Right renal pelvis (tissue), 4 donors: Measurements from ENCODE around the gene WDR38. TPM values are rescaled to one million over a fixed set of nuclear protein-coding genes. Genes with fewer than 3 reads are reported as not detected.

Source experiments
- DNase-seq, 4 donors: peaks; one replicate each; pipeline ENCODE4 v3.0.0-alpha.2; 2013; ENCODE audit warnings: low read depth in 4 of 4, low spot score in 3 of 4, missing footprints in 1 of 4
- polyA plus RNA-seq, 4 donors: library from polyadenylated mRNA; unstranded; fragments of 120-200 nt; gene quantifications; one replicate each; pipeline ENCODE4 v1.2.1, GENCODE V29; 2013; ENCODE audit not compliant: insufficient read length in 4 of 4

The WDR38 gene
- polyA plus RNA-seq, 4 donors, result 0.27 to 0.48 (median 0.38) TPM

DNA sequence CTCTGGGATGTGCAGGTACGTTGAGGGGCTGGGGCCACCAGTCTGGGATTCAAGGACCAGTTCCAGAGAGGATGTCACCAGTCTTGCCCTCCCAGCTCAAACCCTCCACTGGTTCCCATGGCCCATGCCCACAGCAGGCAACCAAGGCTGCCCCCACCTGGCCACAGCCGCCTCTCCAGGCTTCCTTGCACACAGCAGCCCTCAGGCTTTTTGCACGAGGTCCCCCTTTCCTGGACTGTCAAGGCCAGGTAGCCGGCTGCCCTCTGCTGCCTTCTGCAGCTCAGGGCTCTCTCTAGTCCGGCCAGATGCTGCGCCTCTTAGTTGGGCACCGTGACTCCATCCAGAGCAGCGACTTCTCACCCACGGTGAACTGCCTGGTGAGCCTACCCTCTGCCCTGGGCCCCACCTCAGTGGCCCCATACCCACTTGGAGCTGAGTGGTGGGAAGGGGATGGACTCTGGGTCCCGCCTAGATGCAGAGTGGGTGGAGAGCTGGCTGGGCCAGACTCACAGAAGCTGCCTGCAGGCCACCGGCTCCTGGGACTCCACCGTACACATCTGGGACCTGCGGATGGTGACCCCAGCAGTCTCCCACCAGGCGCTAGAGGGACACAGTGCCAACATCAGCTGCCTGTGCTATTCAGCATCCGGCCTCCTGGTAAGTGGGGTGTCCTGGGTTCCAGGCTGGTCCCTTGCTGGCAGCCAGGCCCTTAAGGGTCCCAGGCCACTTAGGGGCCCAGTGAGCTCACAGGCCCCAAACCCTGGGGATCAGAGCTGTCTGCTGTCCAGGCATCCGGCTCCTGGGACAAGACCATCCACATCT, 2.9 kb downstream of the WDR38 start:
- DNase-seq, result no peak

DNA sequence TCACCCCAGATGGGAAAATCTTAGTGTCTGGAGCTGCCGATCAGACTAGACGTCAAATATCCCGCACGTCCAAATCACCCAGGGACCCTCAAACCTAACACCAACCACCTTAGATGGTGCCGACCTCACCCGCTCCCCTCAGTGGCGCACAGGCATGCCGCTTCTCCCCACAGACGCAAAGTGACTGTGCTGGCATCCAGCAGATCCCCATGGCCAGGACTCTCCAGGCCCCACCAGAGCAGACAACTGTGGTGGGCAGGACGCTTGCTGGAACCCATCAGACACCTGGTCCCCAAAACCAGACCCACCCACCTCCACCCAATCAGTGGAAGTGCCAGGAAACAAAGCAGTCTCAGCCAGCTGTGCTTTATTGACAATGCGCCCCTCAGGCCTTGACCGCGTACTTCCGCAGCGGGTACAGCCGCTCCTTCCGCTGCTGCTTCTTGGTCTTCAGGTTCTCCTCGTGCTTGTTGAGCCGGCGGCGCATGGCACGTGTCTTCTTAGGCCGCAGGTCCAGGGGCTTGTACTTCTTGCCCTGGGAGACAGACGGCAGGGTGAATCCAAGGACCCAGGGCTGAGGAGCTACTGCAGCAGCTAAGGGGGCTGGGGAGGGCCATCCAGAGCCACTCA, 4.4 kb downstream of the WDR38 start:
- DNase-seq, result no peak

DNA sequence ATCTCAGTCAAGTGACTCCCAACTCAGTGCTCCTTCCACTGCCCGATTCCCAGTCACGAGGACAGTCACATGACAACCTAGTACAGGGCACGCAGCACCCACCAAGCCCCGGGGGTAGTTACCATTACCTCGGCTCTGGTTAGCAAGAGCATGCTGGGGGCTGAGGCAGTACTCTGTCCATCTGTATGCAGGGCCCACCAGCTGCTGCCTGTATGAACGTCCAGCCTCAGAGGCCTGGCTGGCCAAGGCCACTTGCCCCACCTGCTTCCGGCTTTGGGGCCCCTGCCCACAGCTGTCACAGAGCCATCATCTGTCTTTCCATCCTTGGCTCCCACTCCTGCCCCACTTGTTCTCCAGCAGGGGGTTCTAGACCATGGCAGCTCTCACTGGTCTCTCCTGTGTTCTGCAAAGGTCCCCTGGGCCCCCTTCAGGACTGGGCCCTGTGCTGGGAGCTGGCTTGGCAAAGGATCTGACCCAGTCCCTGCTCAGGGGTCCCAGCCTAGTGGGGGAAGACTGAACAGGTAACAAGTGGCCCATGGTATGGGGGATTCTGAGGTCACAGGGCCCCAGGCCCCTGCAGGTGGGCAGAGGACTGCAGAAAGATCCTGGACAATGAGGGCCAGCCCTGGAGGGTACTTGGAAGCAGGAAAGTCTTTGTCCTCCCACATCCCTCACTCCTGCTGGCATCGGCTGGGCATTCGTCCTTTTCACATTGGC, 5.2 kb downstream of the WDR38 start:
- DNase-seq, result no peak

DNA sequence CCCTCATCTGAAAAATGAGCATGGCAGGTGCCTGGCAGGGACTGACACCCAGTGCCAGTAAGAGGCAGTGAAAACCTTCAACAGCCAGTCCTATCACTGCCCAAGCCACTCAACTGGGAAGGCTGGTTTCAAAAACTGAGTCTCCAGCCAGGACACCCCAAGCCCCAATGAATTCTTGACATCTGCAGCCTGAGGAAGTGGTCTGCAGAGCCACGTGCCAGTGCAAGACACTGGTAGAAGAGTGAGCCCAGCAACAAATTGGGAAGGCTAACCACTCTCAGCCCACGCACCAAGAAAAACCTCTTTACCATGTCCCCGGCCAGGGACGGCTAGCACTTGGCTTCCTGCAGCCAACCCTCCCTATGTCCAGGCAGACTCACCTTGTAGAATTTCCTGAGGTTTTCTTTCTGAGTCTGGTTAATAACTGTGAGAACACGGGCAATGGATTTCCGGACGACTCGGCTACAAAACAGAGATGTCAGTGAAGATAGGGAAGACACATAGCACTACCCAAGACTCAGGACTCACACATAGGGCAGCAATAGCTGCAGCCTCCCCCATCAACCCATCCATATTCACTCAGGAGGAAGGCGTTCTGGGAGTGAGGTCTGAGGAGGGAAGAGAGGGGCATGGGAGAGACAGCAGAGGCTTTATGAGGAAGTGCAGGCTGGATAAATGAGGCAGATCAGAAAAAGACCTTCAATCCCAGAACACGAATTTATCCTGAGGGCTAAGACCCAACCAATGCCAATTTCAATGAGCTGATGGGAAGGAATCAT, 6.7 kb downstream of the WDR38 start:
- DNase-seq, result no peak

DNA sequence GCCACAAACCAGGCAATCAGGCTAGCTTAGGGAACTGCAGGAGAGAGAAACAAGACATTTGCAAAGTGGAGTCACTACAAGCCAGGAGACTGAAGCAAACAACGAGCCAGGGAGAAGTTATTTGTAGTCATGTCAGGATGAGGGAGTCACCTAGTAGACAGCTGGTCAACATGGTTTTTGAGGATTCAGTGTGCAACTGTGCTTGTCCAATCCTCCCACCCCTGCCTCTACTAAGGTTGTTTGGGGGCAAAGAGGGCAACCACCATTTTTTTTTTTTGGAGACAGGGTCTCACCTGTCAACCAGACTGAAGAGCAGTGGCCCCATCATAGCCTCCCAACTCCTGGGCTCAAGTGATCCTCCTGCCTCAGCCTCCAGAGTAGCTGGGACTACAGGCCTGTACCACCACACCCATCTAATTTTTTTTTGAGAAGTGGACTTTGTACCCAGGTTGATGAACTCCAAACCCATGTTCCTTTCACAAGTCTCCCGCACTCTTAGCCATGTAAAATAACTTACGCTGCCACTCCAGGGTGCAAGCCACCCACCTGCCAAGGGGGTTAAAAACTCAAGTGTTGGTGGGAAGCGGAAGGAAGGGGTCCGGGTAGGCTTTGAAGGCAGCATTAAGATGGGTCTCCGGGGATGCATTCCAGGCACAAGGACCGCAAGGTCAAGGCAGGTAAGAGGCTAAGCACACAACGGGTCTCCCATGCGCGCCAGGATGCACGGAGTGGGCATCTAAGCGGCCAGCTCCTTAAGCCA, 7.5 kb downstream of the WDR38 start:
- DNase-seq, result no peak

DNA sequence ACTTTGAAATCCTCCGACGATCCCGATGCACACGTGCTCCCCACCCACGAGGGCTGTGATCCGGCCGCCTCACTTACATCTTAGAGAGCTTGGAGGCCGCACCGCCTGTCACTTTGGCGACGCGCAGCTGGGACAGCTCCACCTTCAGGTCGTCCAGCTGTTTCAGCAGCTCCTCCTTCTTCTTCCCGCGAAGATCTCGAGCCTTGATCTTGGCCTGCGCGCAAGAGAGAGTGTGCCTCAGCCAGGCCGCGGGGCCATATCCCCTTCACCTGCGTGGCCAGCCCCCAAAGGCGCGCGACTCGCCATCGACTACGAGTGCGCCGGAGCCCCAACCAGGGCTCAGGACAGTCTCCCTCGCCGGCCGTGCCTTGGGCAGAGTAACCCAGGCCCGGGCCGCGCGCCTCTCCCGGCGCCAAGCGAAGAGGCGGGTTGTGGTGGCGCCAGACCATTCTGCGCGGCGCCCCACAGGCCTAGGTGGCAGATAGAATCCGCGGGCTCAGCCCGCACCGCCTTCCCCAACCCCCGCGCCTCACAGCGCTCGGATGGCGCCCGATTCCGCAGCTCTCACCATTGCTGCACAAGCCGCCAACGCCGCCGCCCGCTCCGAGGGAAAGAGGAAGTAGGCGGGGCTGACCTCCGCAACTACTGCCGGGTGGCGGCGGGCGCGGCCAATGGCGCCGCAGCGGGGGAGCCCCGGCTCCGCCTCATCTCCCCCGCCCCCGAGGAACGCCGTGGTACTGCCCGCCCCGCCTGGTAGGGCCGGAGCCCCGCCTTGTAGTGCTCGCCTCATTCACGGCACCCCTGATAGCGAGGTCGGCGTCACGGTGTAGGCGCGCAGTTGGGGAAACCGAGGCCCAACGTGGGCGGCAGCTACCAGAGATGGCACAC, 8.3 kb downstream of the WDR38 start, which contains the start of the genes ARPC5L and RPL35:
Gene ARPC5L (plus strand): TSS at position 789 of the 888 bp plus-strand sequence. CDS start 7,161 bp downstream, outside the sequence.
Gene RPL35 (minus strand): TSS at position 616 of the 888 bp plus-strand sequence. CDS start 45 bp downstream, at position 571.
- peak; percentile 83 to 86 (median 85) for DNase-seq

DNA sequence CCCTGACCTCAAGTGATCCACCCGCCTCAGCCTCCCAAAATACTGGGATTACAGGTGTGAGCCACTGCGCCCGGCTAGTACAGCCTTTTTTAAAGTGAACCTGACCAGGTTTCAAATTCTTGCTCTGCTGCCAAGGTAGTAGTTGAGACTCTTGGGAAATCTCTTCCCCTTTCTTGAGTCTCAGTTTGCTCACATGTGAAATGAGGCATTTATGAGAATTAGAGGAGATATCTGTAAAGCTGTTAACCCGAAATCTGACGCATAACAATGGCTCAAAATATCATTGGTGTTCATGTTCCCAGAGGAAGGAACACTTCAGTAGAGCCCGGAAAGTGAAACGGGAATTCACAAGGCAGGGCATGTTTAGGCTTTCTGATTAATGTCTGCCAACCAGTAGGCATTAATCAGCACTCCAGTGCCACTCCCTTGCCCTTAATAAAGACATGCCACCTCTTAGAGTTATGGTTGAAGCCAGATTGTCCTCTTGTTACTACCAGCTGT, 10.2 kb downstream of the WDR38 start:
- no peak for DNase-seq

DNA sequence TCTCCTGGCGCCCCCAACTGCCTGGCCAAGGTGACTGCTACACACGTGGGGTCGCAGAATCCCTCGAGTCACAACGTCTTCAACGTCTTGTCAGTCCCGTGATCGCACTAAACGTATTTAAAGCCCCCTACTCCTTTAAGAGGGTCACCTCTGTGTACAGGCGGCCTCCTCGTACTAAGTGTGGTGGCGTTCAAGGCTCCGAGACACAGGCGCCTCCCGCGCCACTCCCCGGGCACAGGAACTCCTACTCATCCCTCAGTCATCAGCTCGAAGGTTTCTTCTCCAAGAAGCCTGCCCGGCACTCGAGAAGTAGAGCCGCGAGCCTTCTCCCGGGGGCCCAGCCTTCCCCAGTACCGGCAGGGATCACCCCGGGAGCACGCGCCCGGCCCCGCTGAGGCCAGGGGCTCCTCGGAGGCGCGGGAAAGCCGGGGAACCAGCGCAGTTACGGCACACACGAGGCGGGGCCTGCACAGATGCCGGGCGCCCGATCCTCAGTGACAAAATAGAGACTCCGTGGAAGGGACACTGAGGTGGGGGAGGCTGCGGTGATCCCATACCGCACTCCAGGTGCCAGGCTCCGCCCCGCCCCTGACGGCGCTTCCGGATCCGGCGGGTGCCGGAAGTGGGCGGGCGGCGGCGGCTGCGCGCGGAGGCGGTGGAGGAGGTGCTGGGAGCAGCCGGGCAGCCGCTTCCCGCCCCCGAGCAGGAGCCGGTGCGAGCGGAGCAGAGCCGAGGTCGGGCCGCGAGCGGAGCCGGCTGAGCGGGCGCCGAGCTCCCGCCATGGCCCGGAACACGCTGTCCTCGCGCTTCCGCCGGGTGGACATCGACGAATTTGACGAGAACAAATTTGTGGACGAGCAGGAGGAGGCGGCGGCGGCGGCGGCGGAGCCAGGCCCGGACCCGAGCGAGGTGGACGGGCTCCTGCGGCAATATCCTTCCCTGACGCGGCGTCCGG, 15.5 kb downstream of the WDR38 start:
- peak in 2 of 4 donors; percentile 66 to 73 for DNase-seq

DNA sequence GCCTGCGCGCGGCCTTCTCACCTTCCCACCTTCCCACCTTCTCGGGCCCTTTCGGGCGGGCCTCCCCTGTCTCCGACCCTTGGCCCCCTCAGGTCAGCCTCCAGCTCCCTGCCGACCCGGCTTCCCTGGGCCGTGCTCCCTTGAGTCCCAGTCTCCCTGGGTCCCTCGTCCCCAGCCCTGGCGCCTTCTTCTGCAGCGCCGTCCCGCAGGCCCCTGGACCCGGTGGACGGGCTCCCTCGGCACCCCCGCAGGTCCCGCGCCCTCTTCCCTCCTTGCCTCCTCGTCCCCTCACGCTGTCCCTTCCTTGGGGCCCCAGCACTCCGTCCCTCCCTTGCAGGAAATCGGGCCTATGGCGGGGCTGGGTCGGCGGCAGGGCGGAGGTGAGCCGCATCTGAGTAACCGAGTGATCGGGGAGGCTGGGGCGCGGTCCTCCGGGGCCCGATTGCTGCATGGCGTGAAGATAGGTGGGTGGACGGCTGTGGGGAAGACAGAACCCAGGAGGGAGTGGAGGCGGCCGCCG, 16.3 kb downstream of the WDR38 start:
- DNase-seq, result no peak

DNA sequence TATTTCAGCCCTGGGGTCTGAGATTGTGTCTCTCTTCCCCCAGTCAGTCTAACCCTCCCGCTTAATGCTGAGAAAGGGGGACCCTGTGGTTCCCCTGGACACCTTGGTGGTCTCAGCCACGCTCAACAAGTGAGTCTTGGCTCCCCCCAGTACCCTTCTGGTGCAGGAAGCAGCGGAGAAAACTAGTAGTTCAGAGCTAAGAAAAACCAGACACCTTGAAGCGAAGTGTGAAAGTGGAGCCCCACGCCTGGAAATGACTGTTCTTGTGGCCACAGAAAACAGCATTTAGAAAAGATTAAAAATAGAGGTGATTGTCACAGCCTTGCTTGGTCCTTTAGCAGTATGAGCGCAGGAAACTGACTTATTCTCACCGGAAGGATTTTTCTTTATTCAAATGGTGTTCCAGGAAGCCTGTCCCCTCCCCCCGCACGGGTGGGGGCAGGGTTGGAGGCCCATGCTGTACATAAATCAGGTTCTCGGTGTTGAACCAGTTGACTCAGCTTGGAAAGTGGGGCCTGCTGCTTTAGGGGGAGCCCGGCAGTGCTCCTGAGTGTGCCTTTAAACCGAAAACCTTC, 16.8 kb downstream of the WDR38 start:
- DNase-seq, result no peak

DNA sequence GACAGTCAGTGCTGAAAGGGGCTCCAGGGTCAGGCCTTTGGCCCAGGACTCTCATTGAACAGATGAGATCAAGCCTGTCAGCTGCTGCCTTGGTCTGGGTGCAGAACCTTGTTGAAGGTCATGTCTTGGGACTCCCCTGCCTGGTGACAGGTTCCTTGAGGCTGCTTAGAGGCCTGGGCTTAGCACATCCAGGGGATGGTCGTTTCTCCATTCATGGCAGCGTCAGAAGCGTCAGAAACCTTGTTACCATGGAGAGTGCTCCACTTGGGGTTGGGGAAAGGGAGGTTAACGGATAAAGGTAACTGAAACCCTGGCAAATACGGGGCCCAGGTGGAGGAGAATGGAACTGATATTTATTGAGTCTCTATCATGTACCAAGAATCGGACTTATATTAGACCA, 17.5 kb downstream of the WDR38 start:
- DNase-seq, result no peak

DNA sequence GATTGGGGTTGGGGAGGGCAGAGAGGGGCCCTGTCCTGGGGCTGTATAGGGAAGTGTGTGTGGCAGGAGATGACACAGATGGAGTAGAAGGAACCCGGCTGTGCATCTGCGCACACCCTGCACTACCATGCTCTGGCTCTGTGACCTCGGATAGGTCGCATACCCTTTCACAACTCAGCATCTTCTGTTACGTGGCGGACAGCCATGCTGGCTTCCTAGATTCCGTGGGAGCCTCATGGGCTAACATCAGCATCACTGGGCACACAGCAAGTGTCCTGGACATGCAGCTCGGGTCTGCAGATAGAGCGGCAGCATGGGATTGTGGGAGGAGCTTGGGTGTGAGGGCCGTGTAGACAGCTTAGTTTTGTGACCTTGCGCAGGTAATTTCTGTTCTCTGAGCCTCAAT, 17.9 kb downstream of the WDR38 start:
- DNase-seq, result no peak

DNA sequence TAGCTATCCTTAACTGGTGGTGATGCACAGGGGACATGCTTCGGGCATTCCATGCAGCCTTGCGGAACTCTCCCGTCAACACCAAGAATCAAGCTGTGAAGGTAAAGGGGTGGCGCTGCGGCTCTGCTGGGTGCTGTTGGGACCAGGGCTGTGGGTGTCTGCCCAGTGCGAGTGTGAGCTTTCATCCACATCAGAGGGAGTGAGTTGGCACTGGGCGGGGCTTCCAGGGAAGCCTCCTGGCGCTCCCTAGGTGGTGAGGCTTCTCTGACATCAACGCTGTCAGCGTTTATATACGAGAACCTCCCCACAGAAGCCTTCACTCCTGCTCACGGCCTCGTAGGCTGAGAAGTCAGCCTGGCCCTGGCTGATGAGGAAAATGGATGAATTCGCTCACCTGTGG, 20.4 kb downstream of the WDR38 start:
- DNase-seq, result no peak

DNA sequence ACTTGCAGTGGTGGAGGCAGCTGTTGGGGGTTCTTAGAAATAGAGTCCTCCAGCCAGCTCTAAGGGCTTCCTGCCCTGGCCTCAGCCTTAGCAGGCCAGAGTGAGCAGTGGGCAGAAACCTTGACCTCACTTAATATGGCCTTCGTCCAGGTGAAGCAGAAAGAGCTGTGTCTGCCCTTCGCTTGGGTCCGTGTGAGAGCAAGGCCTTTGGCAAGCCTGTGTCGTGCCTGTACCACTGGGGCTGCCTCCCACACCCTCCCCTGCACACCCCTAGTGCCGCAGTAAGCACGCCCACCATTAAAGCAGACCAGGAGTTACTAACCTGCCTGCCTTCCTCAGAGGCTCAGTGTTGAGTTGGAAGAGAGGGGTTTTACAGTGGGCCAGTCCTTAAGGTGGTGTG, 22.2 kb downstream of the WDR38 start:
- no peak for DNase-seq

DNA sequence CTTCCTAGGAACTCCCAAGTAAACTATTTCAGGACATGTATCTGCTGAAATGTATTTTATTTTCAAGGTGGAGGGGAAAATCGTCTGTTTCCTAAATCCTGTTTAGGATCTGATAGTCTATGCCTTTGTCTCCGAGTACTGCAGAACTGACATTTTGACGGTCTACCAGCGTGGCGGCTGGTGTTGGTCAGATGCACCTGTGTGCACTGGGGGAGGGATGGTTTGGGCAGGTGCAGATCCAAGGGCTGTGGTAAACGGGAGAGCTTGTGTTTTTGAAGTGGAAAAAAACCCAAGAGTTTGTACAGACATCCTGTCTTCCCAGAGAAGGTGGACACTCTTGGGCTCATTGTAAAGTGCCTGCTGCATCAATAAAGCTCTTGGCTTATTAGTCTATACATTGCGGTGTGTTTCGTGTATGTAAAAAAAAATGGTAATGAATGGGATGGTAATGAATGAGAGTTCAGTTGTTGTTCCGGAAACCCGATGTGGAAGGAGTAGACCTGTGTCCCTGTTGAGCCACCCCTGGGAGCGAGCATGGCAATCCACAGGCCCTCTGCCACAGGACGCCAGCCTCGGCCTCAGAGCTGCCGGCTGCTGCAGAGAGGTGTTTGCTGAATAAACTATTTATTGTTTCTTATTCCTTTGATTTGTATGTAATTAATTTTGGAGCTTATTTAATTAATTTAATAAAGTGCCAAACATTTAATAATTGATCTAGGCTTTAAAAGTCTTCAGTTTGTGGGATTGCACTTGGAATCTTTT, 23.9 kb downstream of the WDR38 start:
- no peak for DNase-seq

DNA sequence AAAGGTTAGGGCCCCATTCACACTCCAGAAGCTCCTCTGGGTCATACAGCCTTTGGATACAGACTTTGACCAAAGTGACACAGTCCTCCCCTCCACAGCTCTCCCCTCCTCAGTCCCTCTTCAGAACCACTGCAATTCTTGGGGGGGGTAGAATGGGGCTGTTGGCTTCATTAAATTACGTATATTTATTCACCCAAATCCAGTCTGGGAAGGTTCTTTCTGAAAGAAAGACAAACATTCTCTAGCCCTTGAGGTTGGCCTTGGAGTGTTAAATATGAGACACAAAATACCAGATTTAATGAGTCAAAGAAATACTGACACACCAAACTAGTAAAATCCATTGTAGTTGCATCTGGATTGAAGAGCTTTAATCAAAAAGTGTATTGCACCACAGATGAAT, 24.8 kb downstream of the WDR38 start:
- DNase-seq, result no peak
